NT2/D1 (cell line): ENCODE data around the gene SPDYE17.

Source experiments
- SUZ12 ChIP-seq: IDR thresholded peaks from 2 replicates; pipeline ENCODE4 v1.6.1; 2011; ENCODE audit not compliant: insufficient read length, insufficient read depth; ENCODE audit errors: extremely low read depth
- YY1 ChIP-seq: IDR thresholded peaks from 2 replicates; pipeline ENCODE4 v1.6.1; 2011; ENCODE audit not compliant: insufficient read length, insufficient read depth
- ZNF274 ChIP-seq: IDR thresholded peaks from 2 replicates; pipeline ENCODE4 v1.6.1; 2011; ENCODE audit warnings: mild to moderate bottlenecking, low read depth, low read length

GRCh38 chr7:76997381-76998284 is 34.5 kb downstream of the SPDYE17 start:
- TF ChIP-seq ZNF274 = no peak
- TF ChIP-seq SUZ12 = no peak
- TF ChIP-seq YY1 = no peak
